ENCODE results near the gene CHCHD2.
A peak's percentile ranks its signal among the peaks of the same experiment; 100 is the strongest.
"Not testable (repeated sequence)": the region's sequence is repeated elsewhere in the genome, so short reads cannot be mapped to it uniquely, and the experiment has no call there.

The CHCHD2 gene

DNA sequence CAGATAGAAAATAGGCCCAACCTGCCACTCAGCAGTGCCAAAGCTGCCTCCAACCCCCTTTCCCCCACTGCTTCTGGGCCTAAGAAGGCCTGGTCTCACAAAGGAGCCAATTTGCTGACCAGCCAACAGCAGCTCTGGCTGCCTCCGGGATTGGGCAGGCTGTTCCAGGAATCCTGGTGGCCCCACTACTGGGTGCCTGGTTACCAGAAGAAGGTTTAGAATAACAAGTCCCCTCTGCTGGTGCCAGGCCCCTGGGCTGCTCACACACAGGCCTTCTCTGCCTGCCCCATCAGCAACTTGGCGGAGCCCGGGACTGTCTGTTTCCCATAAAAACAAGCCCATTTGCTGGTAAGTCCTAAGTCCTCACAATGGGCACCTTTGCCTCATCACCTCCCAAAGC, 14.7 kb downstream of the CHCHD2 start:
- H3K4me3 ChIP-seq (ENCODE audit: low read length) = no peak overlapping the region
- TF ChIP-seq, protein P1, sequence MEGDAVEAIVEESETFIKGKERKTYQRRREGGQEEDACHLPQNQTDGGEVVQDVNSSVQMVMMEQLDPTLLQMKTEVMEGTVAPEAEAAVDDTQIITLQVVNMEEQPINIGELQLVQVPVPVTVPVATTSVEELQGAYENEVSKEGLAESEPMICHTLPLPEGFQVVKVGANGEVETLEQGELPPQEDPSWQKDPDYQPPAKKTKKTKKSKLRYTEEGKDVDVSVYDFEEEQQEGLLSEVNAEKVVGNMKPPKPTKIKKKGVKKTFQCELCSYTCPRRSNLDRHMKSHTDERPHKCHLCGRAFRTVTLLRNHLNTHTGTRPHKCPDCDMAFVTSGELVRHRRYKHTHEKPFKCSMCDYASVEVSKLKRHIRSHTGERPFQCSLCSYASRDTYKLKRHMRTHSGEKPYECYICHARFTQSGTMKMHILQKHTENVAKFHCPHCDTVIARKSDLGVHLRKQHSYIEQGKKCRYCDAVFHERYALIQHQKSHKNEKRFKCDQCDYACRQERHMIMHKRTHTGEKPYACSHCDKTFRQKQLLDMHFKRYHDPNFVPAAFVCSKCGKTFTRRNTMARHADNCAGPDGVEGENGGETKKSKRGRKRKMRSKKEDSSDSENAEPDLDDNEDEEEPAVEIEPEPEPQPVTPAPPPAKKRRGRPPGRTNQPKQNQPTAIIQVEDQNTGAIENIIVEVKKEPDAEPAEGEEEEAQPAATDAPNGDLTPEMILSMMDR (IDR thresholded peaks at IDR 0.05; ENCODE audit: insufficient read depth, low read depth, low read length, missing control alignments) = no peak
- no peak for DNase-seq (ENCODE audit: low read depth)

DNA sequence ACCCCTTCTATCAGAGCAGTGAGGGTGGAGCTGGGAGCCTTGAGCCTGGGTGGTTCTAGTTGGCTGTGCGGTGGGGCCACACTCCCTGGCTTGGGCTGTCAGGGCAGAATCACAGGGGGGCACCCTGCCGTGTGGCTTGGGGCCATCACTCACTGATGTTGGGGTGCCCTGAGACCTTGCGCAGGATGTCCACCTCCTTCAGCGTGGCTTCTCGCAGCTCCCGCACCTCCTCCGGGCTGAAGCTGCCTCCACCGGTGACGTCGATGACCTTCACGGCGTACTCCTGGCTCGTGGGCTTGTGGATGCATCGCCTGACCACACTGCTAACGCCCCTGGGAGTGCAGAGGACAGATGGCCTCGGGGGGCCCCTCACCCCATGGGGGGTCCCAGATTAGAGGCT, 18.8 kb downstream of the CHCHD2 start:
- H3K4me3 ChIP-seq (ENCODE audit: low read length) = no peak overlapping the region
- DNase-seq (ENCODE audit: low read depth) = no peak
- TF ChIP-seq, protein P1 (IDR thresholded peaks at IDR 0.05; ENCODE audit: insufficient read depth, low read depth, low read length, missing control alignments) = no peak

DNA sequence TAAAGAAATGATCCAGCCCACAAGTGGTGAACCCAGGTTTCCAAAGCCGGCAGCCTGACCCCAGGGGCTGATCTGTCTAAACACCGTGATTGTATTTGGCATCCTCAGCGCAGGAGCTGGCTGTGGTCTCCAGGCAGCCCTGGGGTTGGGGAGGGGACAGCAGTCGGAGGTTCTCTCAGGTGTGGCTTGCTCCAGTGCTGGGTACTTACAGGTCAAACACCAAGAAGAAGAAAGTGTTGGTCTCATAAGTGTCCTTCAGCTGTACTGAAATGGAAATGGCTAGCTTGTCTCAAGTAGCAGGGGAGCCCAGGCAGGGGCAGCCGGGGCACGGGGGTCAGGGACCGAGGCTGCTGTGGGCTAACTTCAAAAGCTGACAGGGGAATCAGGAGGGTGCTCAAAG, 19.5 kb downstream of the CHCHD2 start:
- H3K4me3 ChIP-seq (ENCODE audit: low read length) = no peak overlapping the region
- DNase-seq (ENCODE audit: low read depth) = no peak
- TF ChIP-seq, protein P1 (IDR thresholded peaks at IDR 0.05; ENCODE audit: insufficient read depth, low read depth, low read length, missing control alignments) = no peak

DNA sequence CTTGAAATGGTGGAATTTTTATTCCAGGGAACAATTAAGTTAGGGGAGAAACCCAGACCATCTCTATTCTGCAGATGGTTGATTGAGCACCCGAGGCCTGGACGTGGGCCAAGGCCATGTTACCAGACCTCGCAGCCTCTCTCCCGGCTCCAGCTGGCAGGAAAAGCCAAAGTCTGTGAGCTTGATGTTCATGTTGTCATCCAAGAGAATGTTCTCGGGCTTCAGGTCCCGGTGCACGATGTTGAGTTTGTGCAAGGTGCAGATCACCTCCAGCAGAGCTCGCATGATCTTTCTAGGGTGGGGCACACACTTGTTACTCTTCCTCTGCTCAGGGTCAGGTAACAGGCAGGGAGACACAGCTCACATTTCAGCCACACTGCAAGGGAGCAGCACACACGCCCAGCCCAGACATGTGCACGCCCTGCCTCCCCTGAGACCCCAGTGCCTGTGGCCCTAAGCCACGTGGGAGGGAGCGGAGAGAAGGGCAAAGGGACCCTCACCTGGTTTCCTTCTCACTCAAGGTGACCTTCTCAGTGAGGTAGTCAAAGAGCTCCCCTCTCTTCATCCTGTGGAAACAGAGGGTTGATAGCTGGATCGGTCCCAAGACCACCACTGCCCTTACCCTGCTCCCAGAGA, 23.0 kb downstream of the CHCHD2 start:
- H3K4me3 ChIP-seq (ENCODE audit: low read length) = no peak overlapping the region
- TF ChIP-seq, protein P1 (IDR thresholded peaks at IDR 0.05; ENCODE audit: insufficient read depth, low read depth, low read length, missing control alignments) = no peak
- no peak for DNase-seq (ENCODE audit: low read depth)

DNA sequence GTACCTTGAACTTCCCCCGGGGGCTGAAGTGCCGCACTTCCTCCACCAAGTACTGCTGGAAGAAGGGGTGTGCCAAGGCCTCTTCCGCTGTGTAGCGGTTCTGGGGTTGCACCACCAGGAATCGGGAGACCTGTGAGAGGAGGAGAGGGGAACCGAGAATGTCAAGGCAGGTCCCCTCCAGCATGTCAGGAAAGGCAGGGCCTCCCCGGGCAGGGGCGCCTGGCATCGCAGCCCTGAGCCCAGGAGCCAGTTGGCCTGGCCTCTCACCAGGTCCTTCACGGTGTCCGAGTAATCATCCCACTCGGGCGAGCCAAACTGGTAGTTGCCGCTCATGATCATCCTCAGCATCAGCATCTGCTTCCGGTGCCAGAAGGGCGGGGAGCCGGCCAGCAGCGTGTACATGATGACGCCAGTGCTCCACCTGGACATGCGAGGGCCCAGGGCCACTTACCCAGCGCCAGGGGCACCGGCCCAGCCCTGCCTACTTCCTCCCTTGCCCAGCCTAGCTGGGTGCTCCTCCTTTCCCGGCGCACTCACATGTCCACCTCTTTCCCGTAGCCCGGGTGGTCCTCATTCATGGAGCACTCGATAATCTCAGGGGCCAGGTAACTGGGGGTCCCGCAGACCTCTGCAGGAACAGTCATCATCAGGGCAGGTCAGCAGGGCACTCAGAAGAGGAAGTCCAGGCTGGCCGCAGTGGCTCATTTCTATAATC, 24.5 kb downstream of the CHCHD2 start:
- no peak for DNase-seq (ENCODE audit: low read depth)
- no peak overlapping the region for H3K4me3 ChIP-seq (ENCODE audit: low read length)
- TF ChIP-seq, protein P1 (IDR thresholded peaks at IDR 0.05; ENCODE audit: insufficient read depth, low read depth, low read length, missing control alignments) = no peak

DNA sequence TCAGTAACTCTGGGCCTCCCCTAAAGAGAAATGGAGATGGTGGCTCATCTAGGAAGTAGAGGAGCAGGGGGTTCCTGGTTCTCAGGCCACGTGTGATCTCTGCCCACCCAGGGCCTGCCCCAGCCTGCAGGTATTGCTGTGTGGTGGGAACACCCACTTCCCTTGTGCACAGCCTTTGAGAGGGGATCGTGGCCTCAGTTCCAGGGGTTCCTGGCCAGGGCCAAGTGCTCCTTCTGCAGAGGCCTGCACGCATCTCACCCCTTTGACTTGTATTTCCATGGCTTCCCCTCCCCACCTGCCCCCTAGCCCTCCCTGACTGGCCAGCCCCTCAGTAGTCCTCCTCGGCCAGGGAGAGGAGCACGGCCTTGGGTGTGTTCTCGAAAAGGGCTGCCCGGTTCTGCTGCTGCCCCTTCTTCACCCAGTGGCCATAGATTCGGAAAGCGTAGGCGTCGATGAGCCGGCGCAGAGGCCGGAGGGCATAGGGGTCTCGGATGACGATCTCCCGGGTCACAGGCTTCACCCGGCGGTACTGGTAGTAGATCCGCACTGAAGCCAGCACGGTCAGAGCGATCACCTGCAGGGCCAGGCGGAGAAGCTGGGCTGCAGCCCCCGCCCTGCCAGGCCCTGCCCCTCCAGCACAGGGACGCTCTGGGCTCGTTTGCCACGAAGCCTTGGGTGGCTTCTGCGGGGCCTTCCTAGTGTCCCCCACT, 25.4 kb downstream of the CHCHD2 start:
- not testable (repeated sequence) for H3K4me3 ChIP-seq (ENCODE audit: low read length); DNase-seq (ENCODE audit: low read depth)

DNA sequence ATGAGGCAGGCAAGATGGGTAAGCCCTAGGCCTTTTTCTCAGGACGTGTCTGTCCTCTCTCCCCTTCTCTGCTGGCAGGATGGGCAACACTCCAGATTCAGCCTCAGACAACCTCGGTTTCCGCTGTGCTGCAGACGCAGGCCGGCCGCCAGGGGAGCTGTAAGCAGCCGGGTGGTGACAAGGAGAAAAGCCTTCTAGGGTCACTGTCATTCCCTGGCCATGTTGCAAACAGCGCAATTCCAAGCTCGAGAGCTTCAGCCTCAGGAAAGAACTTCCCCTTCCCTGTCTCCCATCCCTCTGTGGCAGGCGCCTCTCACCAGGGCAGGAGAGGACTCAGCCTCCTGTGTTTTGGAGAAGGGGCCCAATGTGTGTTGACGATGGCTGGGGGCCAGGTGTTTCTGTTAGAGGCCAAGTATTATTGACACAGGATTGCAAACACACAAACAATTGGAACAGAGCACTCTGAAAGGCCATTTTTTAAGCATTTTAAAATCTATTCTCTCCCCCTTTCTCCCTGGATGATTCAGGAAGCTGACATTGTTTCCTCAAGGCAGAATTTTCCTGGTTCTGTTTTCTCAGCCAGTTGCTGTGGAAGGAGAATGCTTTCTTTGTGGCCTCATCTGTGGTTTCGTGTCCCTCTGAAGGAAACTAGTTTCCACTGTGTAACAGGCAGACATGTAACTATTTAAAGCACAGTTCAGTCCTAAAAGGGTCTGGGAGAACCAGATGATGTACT, 26.7 kb downstream of the CHCHD2 start:
- peak; percentile 44 for DNase-seq (ENCODE audit: low read depth)
- TF ChIP-seq, protein P1 (IDR thresholded peaks at IDR 0.05; ENCODE audit: insufficient read depth, low read depth, low read length, missing control alignments) = peak; percentile 74
- no peak overlapping the region for H3K4me3 ChIP-seq (ENCODE audit: low read length)

Data from epithelial cell of esophagus (primary cell).